ENCODE data around the gene RTTN. TPM values are rescaled to one million over a fixed set of nuclear protein-coding genes. Genes with fewer than 3 reads are reported as not detected.
"Not testable (repeated sequence)": the region's sequence is repeated elsewhere in the genome, so short reads cannot be mapped to it uniquely, and the experiment has no call there.

RTTN gene
- total RNA-seq, 2 experiments from 2014 or later, result 21.4 to 25.5 TPM

- DNase-seq (no peak), ATAC-seq (ENCODE audit: poor library complexity) (no peak)
- no peaks in the 10 kb centered on the region for H3K4me1 ChIP-seq (ENCODE audit: insufficient read depth, low read length)
- H3K4me3 ChIP-seq (ENCODE audit: low read length), result no peak overlapping the region
- POLR2A ChIA-PET, result interaction anchor here (0.7 kb wide), 1 partner anchor 70 kb away, joined by 3 read pairs; no protein-coding TSS in a partner anchor
- Mint-ChIP-seq H3K4me1 (ENCODE audit: low read depth) (peaks cover 31% of the 10 kb centered on the region), H3K4me3 (no peak overlapping the region), H3K27me3 (no peaks in the 10 kb centered on the region), H3K36me3 (ENCODE audit: low read depth) (peaks cover 34% of the 10 kb centered on the region), H3K27ac (no peak overlapping the region), H3K9me3 (peaks cover 3% of the 10 kb centered on the region)
- CTCF ChIA-PET, result no interaction called here
- intact Hi-C loops (cut with DNase I, micrococcal nuclease), result no loop called here
- TF ChIP-seq CTCF (IDR thresholded peaks at IDR 0.05), result no peak
- peaks cover 3 to 11% of the 10 kb centered on the region in 2 experiments for H3K9me3 ChIP-seq (ENCODE audit: control insufficient read depth in 1 of 2, insufficient read depth in 1 of 2, low read length in 2 of 2)
- no peaks in the 10 kb centered on the region for H3K27me3 ChIP-seq (ENCODE audit: control insufficient read depth in 1 of 2, insufficient read depth in 2 of 2, low read length in 2 of 2)
- no peak overlapping the region for H3K27ac ChIP-seq (ENCODE audit: low read depth in 1 of 2, low read length in 2 of 2)
- H3K36me3 ChIP-seq (ENCODE audit: insufficient read depth, low read length), result no peaks in the 10 kb centered on the region
These were observed 224.3 kb downstream of the RTTN start for GRCh38 chr18:69980982-69981804.

DNA sequence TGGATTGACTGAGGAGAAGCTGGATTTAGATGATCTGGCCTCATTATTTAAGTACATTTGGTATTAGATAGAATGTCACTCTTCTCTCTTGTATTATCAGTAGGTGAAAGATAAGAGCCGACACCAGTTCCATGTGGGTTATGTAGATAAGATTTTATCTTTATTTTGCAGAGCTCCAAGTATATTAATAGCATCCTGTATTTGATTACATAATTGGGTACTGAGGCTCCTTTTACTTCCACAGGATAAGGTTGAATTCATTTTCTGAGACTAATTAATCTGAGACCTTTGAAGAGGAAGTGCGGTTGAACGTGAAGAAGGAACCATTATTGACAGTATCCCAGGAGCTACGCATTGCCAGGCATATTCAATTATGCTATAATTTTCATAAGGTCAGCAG is 225.0 kb downstream of the RTTN start:
- Mint-ChIP-seq H3K4me3 (no peak overlapping the region), H3K36me3 (ENCODE audit: low read depth) (peaks cover 36% of the 10 kb centered on the region), H3K4me1 (ENCODE audit: low read depth) (peaks cover 31% of the 10 kb centered on the region), H3K27ac (no peak overlapping the region), H3K27me3 (no peaks in the 10 kb centered on the region), H3K9me3 (peaks cover 3% of the 10 kb centered on the region)
- peaks cover 3 to 11% of the 10 kb centered on the region in 2 experiments for H3K9me3 ChIP-seq (ENCODE audit: control insufficient read depth in 1 of 2, insufficient read depth in 1 of 2, low read length in 2 of 2)
- no peak overlapping the region for H3K4me3 ChIP-seq (ENCODE audit: low read length)
- no peaks in the 10 kb centered on the region for H3K4me1 ChIP-seq (ENCODE audit: insufficient read depth, low read length)
- H3K36me3 ChIP-seq (ENCODE audit: insufficient read depth, low read length), result no peaks in the 10 kb centered on the region
- H3K27ac ChIP-seq (ENCODE audit: low read depth in 1 of 2, low read length in 2 of 2), result no peak overlapping the region
- CTCF ChIA-PET, result no interaction called here
- ATAC-seq (ENCODE audit: poor library complexity), result no peak
- H3K27me3 ChIP-seq (ENCODE audit: control insufficient read depth in 1 of 2, insufficient read depth in 2 of 2, low read length in 2 of 2), result no peaks in the 10 kb centered on the region
- no peak for TF ChIP-seq CTCF (IDR thresholded peaks at IDR 0.05)
- POLR2A ChIA-PET, result interaction anchor here (0.7 kb wide), 1 partner anchor 69 kb away, joined by 3 read pairs; no protein-coding TSS in a partner anchor
- intact Hi-C loops (cut with DNase I, micrococcal nuclease), result no loop called here
- DNase-seq, result no peak

DNA sequence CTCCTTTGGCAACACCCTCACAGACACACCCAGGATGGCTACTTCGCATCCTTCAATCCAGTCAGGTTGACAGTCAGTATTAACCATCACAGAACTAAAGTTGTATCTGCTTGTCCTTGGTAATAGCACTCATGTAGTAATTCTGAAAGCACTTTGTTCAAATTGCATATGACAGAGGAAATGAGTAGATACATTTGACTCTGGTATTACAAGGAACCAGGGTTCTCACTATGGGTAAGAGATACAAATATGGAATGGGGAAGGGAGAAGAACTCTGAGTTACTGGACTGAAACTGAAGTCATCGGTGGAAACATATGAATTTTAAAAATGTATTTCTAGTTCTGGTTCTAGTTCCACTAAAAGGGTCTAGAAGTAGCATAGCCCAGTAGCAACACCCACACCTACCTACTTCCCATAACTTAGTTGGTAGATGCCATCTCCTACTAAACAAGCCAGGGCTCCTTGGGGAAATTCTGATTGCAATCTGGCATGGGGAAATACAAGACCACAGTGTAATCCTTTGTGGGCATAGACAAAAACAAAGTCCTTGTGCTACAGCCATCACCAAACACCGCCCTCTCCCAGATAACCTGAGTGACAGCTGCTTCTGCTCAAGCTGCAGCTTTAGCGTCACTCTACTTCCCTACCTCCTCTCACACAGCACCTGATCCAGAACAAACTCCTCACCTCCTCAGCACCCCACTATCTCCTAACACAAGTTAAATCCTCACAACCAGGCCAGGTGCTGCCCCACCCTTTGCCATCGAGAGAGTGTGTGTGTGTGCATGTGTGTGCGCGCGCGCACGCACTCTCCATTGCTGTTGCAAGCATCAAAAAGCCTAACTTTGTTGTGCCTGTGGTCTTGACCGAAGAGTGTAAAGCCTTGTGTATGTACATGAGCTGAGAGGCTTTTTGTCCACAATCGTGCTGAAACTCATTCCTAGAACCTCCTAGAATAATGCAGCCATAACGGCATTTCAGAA is 226.5 kb downstream of the RTTN start:
- Mint-ChIP-seq H3K36me3 (ENCODE audit: low read depth) (peaks cover 37% of the 10 kb centered on the region), H3K9me3 (peaks cover 3% of the 10 kb centered on the region), H3K27me3 (no peaks in the 10 kb centered on the region), H3K4me1 (ENCODE audit: low read depth) (peaks cover 31% of the 10 kb centered on the region), H3K4me3 (no peak overlapping the region), H3K27ac (no peak overlapping the region)
- no peak overlapping the region for H3K4me3 ChIP-seq (ENCODE audit: low read length)
- no peaks in the 10 kb centered on the region for H3K27me3 ChIP-seq (ENCODE audit: control insufficient read depth in 1 of 2, insufficient read depth in 2 of 2, low read length in 2 of 2)
- TF ChIP-seq CTCF (IDR thresholded peaks at IDR 0.05), result no peak
- H3K36me3 ChIP-seq (ENCODE audit: insufficient read depth, low read length), result no peaks in the 10 kb centered on the region
- no peak overlapping the region for H3K27ac ChIP-seq (ENCODE audit: low read depth in 1 of 2, low read length in 2 of 2)
- ChIA-PET POLR2A (no interaction called here), CTCF (no interaction called here)
- ATAC-seq (ENCODE audit: poor library complexity) (no peak), DNase-seq (no peak)
- intact Hi-C loops (cut with DNase I, micrococcal nuclease), result no loop called here
- H3K9me3 ChIP-seq (ENCODE audit: control insufficient read depth in 1 of 2, insufficient read depth in 1 of 2, low read length in 2 of 2), result peaks cover 3 to 11% of the 10 kb centered on the region in 2 experiments
- no peaks in the 10 kb centered on the region for H3K4me1 ChIP-seq (ENCODE audit: insufficient read depth, low read length)

DNA sequence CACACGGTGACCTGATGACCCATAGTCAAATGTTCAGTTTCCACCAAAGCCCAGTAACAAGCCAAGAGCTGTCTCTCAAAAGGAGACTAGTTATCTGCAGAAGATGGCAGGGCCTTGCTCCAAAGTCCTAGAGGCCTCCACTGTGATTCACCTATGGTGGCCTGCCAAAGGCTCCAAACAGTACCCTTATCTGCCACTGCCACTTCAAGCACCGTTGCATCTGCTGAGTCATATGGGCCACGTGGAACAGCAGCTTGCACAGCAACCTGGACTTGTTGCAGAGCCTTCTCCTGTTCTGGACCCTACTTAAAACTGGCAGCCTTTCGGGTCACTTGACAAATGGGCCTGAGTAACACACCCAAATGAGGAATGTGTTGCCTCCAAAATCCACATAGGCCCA is 230.2 kb downstream of the RTTN start:
- H3K27me3 Mint-ChIP-seq; H3K4me3 Mint-ChIP-seq; intact Hi-C loops (cut with DNase I, micrococcal nuclease); POLR2A ChIA-PET; H3K27ac ChIP-seq (ENCODE audit: low read depth in 1 of 2, low read length in 2 of 2); H3K27ac Mint-ChIP-seq; H3K4me1 ChIP-seq (ENCODE audit: insufficient read depth, low read length); H3K36me3 ChIP-seq (ENCODE audit: insufficient read depth, low read length); CTCF ChIA-PET; H3K4me1 Mint-ChIP-seq (ENCODE audit: low read depth); DNase-seq; ATAC-seq (ENCODE audit: poor library complexity); H3K4me3 ChIP-seq (ENCODE audit: low read length); H3K27me3 ChIP-seq (ENCODE audit: control insufficient read depth in 1 of 2, insufficient read depth in 2 of 2, low read length in 2 of 2): not testable (repeated sequence)
- H3K36me3 Mint-ChIP-seq (ENCODE audit: low read depth), result peaks cover 41% of the 10 kb centered on the region
- peaks cover 3 to 11% of the 10 kb centered on the region in 2 experiments for H3K9me3 ChIP-seq (ENCODE audit: control insufficient read depth in 1 of 2, insufficient read depth in 1 of 2, low read length in 2 of 2)
- H3K9me3 Mint-ChIP-seq, result peaks cover 16% of the 10 kb centered on the region
